BE2C (cell line): Measurements from ENCODE around the gene CHTF8.
A peak's percentile ranks its signal among the peaks of the same experiment; 100 is the strongest.

ENCODE experiments used
- DNase-seq: peaks from one replicate; pipeline ENCODE4 v3.0.0-alpha.2; 2020
- H3K27me3 ChIP-seq: fragments of 250-450 bp; sonication (Bioruptor Pico); 2 replicates; pipeline ENCODE4 v1.5.1; 2020; ENCODE audit warnings: mild to moderate bottlenecking
- H3K36me3 ChIP-seq: fragments of 250-450 bp; sonication (Bioruptor Pico); 2 replicates; pipeline ENCODE4 v1.5.1; 2020; ENCODE audit warnings: mild to moderate bottlenecking
- H3K4me1 ChIP-seq: fragments of 250-450 bp; sonication (Bioruptor Pico); 2 replicates; pipeline ENCODE4 v1.5.1; 2020
- H3K4me3 ChIP-seq: 2 replicates; pipeline ENCODE4 v1.5.1; 2011; ENCODE audit warnings: low read depth, low read length
- H3K9me3 ChIP-seq: fragments of 250-450 bp; sonication (Bioruptor Pico); 2 replicates; pipeline ENCODE4 v1.5.1; 2020
- CTCF ChIP-seq: IDR thresholded peaks from 2 replicates; pipeline ENCODE4 v1.5.1; 2012; ENCODE audit warnings: mild to moderate bottlenecking, low read depth, low read length

The CHTF8 gene

GRCh38 chr16:69112285-69113129 is 19.9 kb downstream of the CHTF8 start:
- no peaks in the 10 kb centered on the region for H3K9me3 ChIP-seq
- H3K27me3 ChIP-seq: peaks cover 4% of the 10 kb centered on the region
- DNase-seq: peak; percentile 79
- H3K4me3 ChIP-seq: no peak overlapping the region
- no peaks in the 10 kb centered on the region for H3K4me1 ChIP-seq
- H3K36me3 ChIP-seq: peaks cover 9% of the 10 kb centered on the region
- TF ChIP-seq CTCF: peak; percentile 87

- Histone ChIP-seq H3K36me3 (peaks cover 5% of the 10 kb centered on the region), H3K27me3 (peaks cover 10% of the 10 kb centered on the region), H3K4me1 (no peaks in the 10 kb centered on the region; the same call in 1 of the 2 replicates), H3K4me3 (no peak overlapping the region), H3K9me3 (no peaks in the 10 kb centered on the region)
- no peak for DNase-seq
- TF ChIP-seq CTCF: no peak
These were observed 20.5 kb downstream of the CHTF8 start for GRCh38 chr16:69111876-69112230.

- no peaks in the 10 kb centered on the region; the same call in 1 of the 2 replicates for H3K4me1 ChIP-seq
- H3K36me3 ChIP-seq: 0 out of 2 replicates have a peak, but pooled peaks cover 3% of the 10 kb centered on the region
- DNase-seq: no peak
- H3K9me3 ChIP-seq: no peaks in the 10 kb centered on the region
- peaks cover 15% of the 10 kb centered on the region for H3K27me3 ChIP-seq
- TF ChIP-seq CTCF: no peak
- no peak overlapping the region for H3K4me3 ChIP-seq
These were observed 21.0 kb downstream of the CHTF8 start for GRCh38 chr16:69111216-69111875.

- Histone ChIP-seq H3K27me3 (peaks cover 23% of the 10 kb centered on the region), H3K9me3 (no peaks in the 10 kb centered on the region), H3K4me1 (no peaks in the 10 kb centered on the region; the same call in 1 of the 2 replicates), H3K4me3 (no peak overlapping the region), H3K36me3 (0 out of 2 replicates have a peak, but pooled peaks cover 3% of the 10 kb centered on the region)
- TF ChIP-seq CTCF: no peak
- no peak for DNase-seq
These were observed 22.0 kb downstream of the CHTF8 start for GRCh38 chr16:69110406-69110805.

- TF ChIP-seq CTCF: no peak
- Histone ChIP-seq H3K4me3 (no peak overlapping the region), H3K4me1 (no peaks in the 10 kb centered on the region; the same call in 1 of the 2 replicates), H3K9me3 (no peaks in the 10 kb centered on the region), H3K27me3 (peaks cover 27% of the 10 kb centered on the region), H3K36me3 (0 out of 2 replicates have a peak, but pooled peaks cover 3% of the 10 kb centered on the region)
- no peak for DNase-seq
These were observed 22.7 kb downstream of the CHTF8 start for GRCh38 chr16:69109486-69110270.
